OCI-LY3 (cell line): ENCODE measurements around the gene ATP10B.

Source experiments
- H2AFZ ChIP-seq: fragments of 200-600, 300-600 bp; shearing (Covaris generic); 2 replicates; pipeline ENCODE4 v1.6.0; 2014; ENCODE audit warnings: antibody characterized with exemption, low read depth, low read length
- H3K27ac ChIP-seq: fragments of 200-600, 300-600 bp; sonication (generic); 2 replicates; pipeline ENCODE4 v1.5.1; 2014; ENCODE audit warnings: mild to moderate bottlenecking, low read length, moderate library complexity, mixed read lengths
- H3K27me3 ChIP-seq: fragments of 200-600, 300-600 bp; sonication (generic); 2 replicates; pipeline ENCODE4 v1.6.1; 2014; ENCODE audit warnings: low read depth, low read length, mixed read lengths
- H3K36me3 ChIP-seq: fragments of 200-600, 300-600 bp; sonication (generic); replicated peaks from 2 replicates; pipeline ENCODE3; 2014; ENCODE audit warnings: low read depth, low read length, mixed read lengths
- H3K4me1 ChIP-seq: fragments of 300-600, 200-600 bp; sonication (generic); 2 replicates; pipeline ENCODE4 v1.6.1; 2014; ENCODE audit warnings: low read length, mixed read lengths
- H3K4me2 ChIP-seq: fragments of 200-600, 300-600 bp; sonication (generic); 2 replicates; pipeline ENCODE4 v1.6.1; 2014; ENCODE audit warnings: low read length, mixed read lengths
- H3K4me3 ChIP-seq: fragments of 300-600, 200-600 bp; sonication (generic); 2 replicates; pipeline ENCODE4 v1.5.1; 2014; ENCODE audit warnings: antibody characterized with exemption, mild to moderate bottlenecking, low read length, moderate library complexity
- H3K79me2 ChIP-seq: fragments of 300-600, 200-600 bp; shearing (Covaris generic); 2 replicates; pipeline ENCODE4 v1.6.1; 2014; ENCODE audit warnings: mild to moderate bottlenecking, low read length, mixed read lengths
- H3K9ac ChIP-seq: fragments of 300-600, 200-600 bp; shearing (Covaris generic); 2 replicates; pipeline ENCODE4 v1.6.0; 2014; ENCODE audit warnings: mild to moderate bottlenecking, low read length, moderate library complexity
- H3K9me3 ChIP-seq: fragments of 200-600, 300-600 bp; shearing (Covaris generic); 2 replicates; pipeline ENCODE4 v1.6.1; 2014; ENCODE audit warnings: low read length, mixed read lengths; ENCODE audit not compliant: insufficient read depth
- H4K20me1 ChIP-seq: fragments of 200-600, 300-600 bp; sonication (generic); 2 replicates; pipeline ENCODE4 v1.6.1; 2016; ENCODE audit warnings: low read length, mixed read lengths; ENCODE audit not compliant: insufficient read depth
- CTCF ChIP-seq: fragments of 200-600, 300-600 bp; sonication (generic); IDR thresholded peaks from 2 replicates; pipeline ENCODE4 v1.5.1; 2014; ENCODE audit warnings: antibody characterized with exemption, low read length, low read depth
- EZH2phosphoT487 ChIP-seq: fragments of 200-600 bp; shearing (Covaris generic); IDR thresholded peaks from 2 replicates; pipeline ENCODE4 v1.6.1; 2018; ENCODE audit warnings: antibody characterized with exemption, mixed run types, low read depth

The ATP10B gene

GRCh38 chr5:160667160-160667559 lies 184.9 kb downstream of the ATP10B start:
- no peaks in the 10 kb centered on the region for H3K36me3 ChIP-seq
- no peak overlapping the region for H3K4me2 ChIP-seq
- no peaks in the 10 kb centered on the region for H3K79me2 ChIP-seq
- H3K9ac ChIP-seq: no peak overlapping the region
- no peak overlapping the region for H3K27ac ChIP-seq
- H3K4me3 ChIP-seq: no peak overlapping the region
- 0 out of 2 replicates have a peak, but pooled peaks cover 4% of the 10 kb centered on the region for H3K27me3 ChIP-seq
- TF ChIP-seq CTCF (no peak), EZH2phosphoT487 (no peak)
- H2AFZ ChIP-seq: no peak overlapping the region
- H3K4me1 ChIP-seq: no peaks in the 10 kb centered on the region
- H4K20me1 ChIP-seq: no peaks in the 10 kb centered on the region
- H3K9me3 ChIP-seq: no peaks in the 10 kb centered on the region

- H2AFZ ChIP-seq: no peak overlapping the region
- H3K4me3 ChIP-seq: no peak overlapping the region
- H3K4me1 ChIP-seq: no peaks in the 10 kb centered on the region
- TF ChIP-seq EZH2phosphoT487 (no peak), CTCF (no peak)
- no peak overlapping the region for H3K9ac ChIP-seq
- no peaks in the 10 kb centered on the region for H4K20me1 ChIP-seq
- H3K4me2 ChIP-seq: no peak overlapping the region
- no peaks in the 10 kb centered on the region for H3K79me2 ChIP-seq
- H3K36me3 ChIP-seq: no peaks in the 10 kb centered on the region
- no peak overlapping the region for H3K27ac ChIP-seq
- H3K9me3 ChIP-seq: no peaks in the 10 kb centered on the region
- 0 out of 2 replicates have a peak, but pooled peaks cover 4% of the 10 kb centered on the region for H3K27me3 ChIP-seq
Measured at GRCh38 chr5:160665460-160665859, 186.6 kb downstream of the ATP10B start.

GRCh38 chr5:160660132-160660531 lies 191.9 kb downstream of the ATP10B start:
- no peaks in the 10 kb centered on the region for H3K4me1 ChIP-seq
- no peaks in the 10 kb centered on the region for H3K79me2 ChIP-seq
- H3K27ac ChIP-seq: no peak overlapping the region
- no peaks in the 10 kb centered on the region for H3K36me3 ChIP-seq
- H4K20me1 ChIP-seq: no peaks in the 10 kb centered on the region
- no peaks in the 10 kb centered on the region for H3K9me3 ChIP-seq
- no peak overlapping the region for H3K9ac ChIP-seq
- H3K4me3 ChIP-seq: no peak overlapping the region
- TF ChIP-seq CTCF: no peak
- no peak for TF ChIP-seq EZH2phosphoT487
- no peak overlapping the region for H2AFZ ChIP-seq
- 0 out of 2 replicates have a peak, but pooled peaks cover under 1% of the 10 kb centered on the region for H3K27me3 ChIP-seq
- no peak overlapping the region for H3K4me2 ChIP-seq

- no peak overlapping the region for H3K4me3 ChIP-seq
- no peaks in the 10 kb centered on the region for H3K4me1 ChIP-seq
- H3K4me2 ChIP-seq: no peak overlapping the region
- H3K79me2 ChIP-seq: no peaks in the 10 kb centered on the region
- no peak overlapping the region for H3K9ac ChIP-seq
- TF ChIP-seq CTCF (no peak), EZH2phosphoT487 (no peak)
- no peak overlapping the region for H3K27ac ChIP-seq
- no peaks in the 10 kb centered on the region for H3K27me3 ChIP-seq
- no peaks in the 10 kb centered on the region for H3K36me3 ChIP-seq
- no peak overlapping the region for H2AFZ ChIP-seq
- no peaks in the 10 kb centered on the region for H4K20me1 ChIP-seq
- no peaks in the 10 kb centered on the region for H3K9me3 ChIP-seq
Measured at GRCh38 chr5:160657622-160658458, 194.2 kb downstream of the ATP10B start.
